Activated CD4-positive, alpha-beta memory T cell treated with anti-CD3 and anti-CD28 coated beads for 36 hours (primary cell): Measurements from ENCODE around the gene UCP3. TPM values are rescaled to one million over a fixed set of nuclear protein-coding genes. Genes with fewer than 3 reads are reported as not detected.

Experiments
- CTCF ChIA-PET: fragments of 350-600 bp; sonication (Branson Sonifier 250); formaldehyde crosslinking; loops from one replicate; lab custom pipeline; 2021; ENCODE audit warnings: antibody characterized with exemption, inconsistent platforms; lab: Charles Lee
- POLR2A ChIA-PET: fragments of 350-600 bp; sonication (Branson Sonifier 250); formaldehyde crosslinking; loops from one replicate; lab custom pipeline; 2021; ENCODE audit warnings: antibody characterized with exemption; lab: Charles Lee
- DNase-seq: peaks from one replicate; pipeline ENCODE4 v3.0.0-alpha.2; 2020
- H3K27ac Mint-ChIP-seq: one replicate; pipeline ENCODE4 v1.8.0; 2021; ENCODE audit warnings: mixed read lengths
- H3K27me3 Mint-ChIP-seq: one replicate; pipeline ENCODE4 v1.8.0; 2021; ENCODE audit warnings: mixed read lengths
- H3K36me3 Mint-ChIP-seq: one replicate; pipeline ENCODE4 v1.8.0; 2021; ENCODE audit warnings: mixed read lengths
- H3K4me1 Mint-ChIP-seq: one replicate; pipeline ENCODE4 v1.8.0; 2021; ENCODE audit warnings: low read depth, mixed read lengths
- H3K4me3 Mint-ChIP-seq: one replicate; pipeline ENCODE4 v1.8.0; 2021; ENCODE audit warnings: mild to moderate bottlenecking, mixed read lengths
- H3K9me3 Mint-ChIP-seq: one replicate; pipeline ENCODE4 v1.8.0; 2021; ENCODE audit warnings: mixed read lengths
- intact Hi-C: fragments of 100-400 bp; cut with micrococcal nuclease; formaldehyde crosslinking; loops from one replicate; pipeline ENCODE4 v1.15.1; 2023
- total RNA-seq, 2 experiments: library from RNA; stranded (reverse); gene quantifications; one replicate each; pipeline ENCODE4 v1.2.3, GENCODE V29; 2021

UCP3 gene
- total RNA-seq, 2 experiments from 2014 or later: 1.4 to 2.0 TPM

- H3K4me3 Mint-ChIP-seq: no peak overlapping the region
- POLR2A ChIA-PET: interaction anchor here (1.1 kb wide), 1 partner anchor 16 kb away, joined by 3 read pairs; no protein-coding TSS in a partner anchor
These were observed 45.0 kb downstream of the UCP3 start for GRCh38 chr11:73963861-73964260.

DNA sequence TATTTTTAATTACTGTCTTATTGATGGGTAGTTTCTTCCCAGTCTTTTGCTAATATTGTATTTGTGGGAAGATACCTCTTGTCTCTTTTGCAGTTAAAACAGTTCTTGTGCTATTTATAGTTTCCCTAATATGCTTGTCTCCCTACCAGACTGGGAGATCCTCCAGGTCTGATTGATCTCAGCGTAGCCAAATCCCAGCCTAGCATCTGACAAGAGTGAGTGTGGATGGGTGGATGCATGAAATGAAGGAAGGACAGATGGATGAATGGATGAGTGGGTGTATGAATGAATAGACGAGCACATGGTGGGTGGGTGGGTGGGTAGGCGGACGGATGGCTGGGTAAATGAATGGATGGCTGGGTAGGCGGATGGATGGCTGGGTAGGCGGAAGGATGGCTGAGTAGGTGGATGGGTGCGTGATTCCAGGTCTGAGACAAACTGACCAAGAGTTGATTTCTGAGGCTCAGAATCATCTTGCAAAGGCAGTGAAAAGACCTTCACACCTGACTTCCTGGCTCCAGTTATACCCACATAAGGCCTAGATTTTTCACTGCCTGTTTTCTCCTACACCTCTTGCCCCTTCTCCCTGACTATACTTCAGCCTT lies 46.7 kb downstream of the UCP3 start:
- no peak overlapping the region for H3K27ac Mint-ChIP-seq
- DNase-seq: no peak
- H3K4me1 Mint-ChIP-seq: peaks cover 18% of the 10 kb centered on the region
- intact Hi-C loops: loop anchor here (10.0 kb wide), 1 partner anchor 293 kb away; no protein-coding TSS in a partner anchor
- CTCF ChIA-PET: no interaction called here
- no peak overlapping the region for H3K4me3 Mint-ChIP-seq
- POLR2A ChIA-PET: no interaction called here
- H3K9me3 Mint-ChIP-seq: no peaks in the 10 kb centered on the region
- peaks cover 4% of the 10 kb centered on the region for H3K27me3 Mint-ChIP-seq
- H3K36me3 Mint-ChIP-seq: no peaks in the 10 kb centered on the region

More at GRCh38 chr11:73963861-73964260, 45.0 kb downstream of the UCP3 start:
- H3K4me1 Mint-ChIP-seq: peaks cover 26% of the 10 kb centered on the region
- no peak overlapping the region for H3K27ac Mint-ChIP-seq
- H3K36me3 Mint-ChIP-seq: no peaks in the 10 kb centered on the region
- DNase-seq: no peak
- intact Hi-C loops: loop anchor here (1.0 to 10.0 kb wide), 5 partner anchors 17 to 357 kb away; partner anchors contain the start of genes C2CD3 and PPME1
- H3K27me3 Mint-ChIP-seq: no peaks in the 10 kb centered on the region
- CTCF ChIA-PET: interaction anchor here (0.6 to 2.5 kb wide), 24 partner anchors 10 to 485 kb away, joined by 3 to 13 read pairs (median 4); partner anchors contain the start of genes C2CD3 and PPME1
- no peaks in the 10 kb centered on the region for H3K9me3 Mint-ChIP-seq

- Mint-ChIP-seq H3K9me3 (no peaks in the 10 kb centered on the region), H3K27me3 (peaks cover 6% of the 10 kb centered on the region), H3K4me3 (no peak overlapping the region), H3K4me1 (peaks cover 18% of the 10 kb centered on the region), H3K27ac (no peak overlapping the region), H3K36me3 (no peaks in the 10 kb centered on the region)
- DNase-seq: no peak
- CTCF ChIA-PET: no interaction called here
- intact Hi-C loops: loop anchor here (10.0 kb wide), 1 partner anchor 293 kb away; no protein-coding TSS in a partner anchor
- POLR2A ChIA-PET: no interaction called here
These were observed 47.6 kb downstream of the UCP3 start for GRCh38 chr11:73961321-73961720.

- POLR2A ChIA-PET: no interaction called here
- DNase-seq: no peak
- H3K4me1 Mint-ChIP-seq: peaks cover 5% of the 10 kb centered on the region
- CTCF ChIA-PET: interaction anchor here (0.6 kb wide), 1 partner anchor 62 kb away, joined by 3 read pairs; no protein-coding TSS in a partner anchor
- H3K27ac Mint-ChIP-seq: no peak overlapping the region
- H3K9me3 Mint-ChIP-seq: no peaks in the 10 kb centered on the region
- no peaks in the 10 kb centered on the region for H3K36me3 Mint-ChIP-seq
- H3K27me3 Mint-ChIP-seq: peaks cover 11% of the 10 kb centered on the region
- no peak overlapping the region for H3K4me3 Mint-ChIP-seq
- intact Hi-C loops: no loop called here
These were observed 50.3 kb downstream of the UCP3 start for GRCh38 chr11:73958521-73959141.

GRCh38 chr11:73957654-73958361 lies 51.1 kb downstream of the UCP3 start:
- intact Hi-C loops: no loop called here
- CTCF ChIA-PET: no interaction called here
- Mint-ChIP-seq H3K4me3 (no peak overlapping the region), H3K4me1 (peaks cover 5% of the 10 kb centered on the region), H3K27me3 (peaks cover 11% of the 10 kb centered on the region), H3K9me3 (no peaks in the 10 kb centered on the region), H3K36me3 (no peaks in the 10 kb centered on the region), H3K27ac (no peak overlapping the region)
- no peak for DNase-seq
- POLR2A ChIA-PET: no interaction called here

GRCh38 chr11:73956876-73957653 lies 51.8 kb downstream of the UCP3 start:
- CTCF ChIA-PET: no interaction called here
- Mint-ChIP-seq H3K36me3 (no peaks in the 10 kb centered on the region), H3K4me1 (peaks cover 5% of the 10 kb centered on the region), H3K4me3 (no peak overlapping the region), H3K9me3 (no peaks in the 10 kb centered on the region), H3K27me3 (peaks cover 11% of the 10 kb centered on the region), H3K27ac (no peak overlapping the region)
- intact Hi-C loops: no loop called here
- POLR2A ChIA-PET: no interaction called here
- DNase-seq: no peak

DNA sequence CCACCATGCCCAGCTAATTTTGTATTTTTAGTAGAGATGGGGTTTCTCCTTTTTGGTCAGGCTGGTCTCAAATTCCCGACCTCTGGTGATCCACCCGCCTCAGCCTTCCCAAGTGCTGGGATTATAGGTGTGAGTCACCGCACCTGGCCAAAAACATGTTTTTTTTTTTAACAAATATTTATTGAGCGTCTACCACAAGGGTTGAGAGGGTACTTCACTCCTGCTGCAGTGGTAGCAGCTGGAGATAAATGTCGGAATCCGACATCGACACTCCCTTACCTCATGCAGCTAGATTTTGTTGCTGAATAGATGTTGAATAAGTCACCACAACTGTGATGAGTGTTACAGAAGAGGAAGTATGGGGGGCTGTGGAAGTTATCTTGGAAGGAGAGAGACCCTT lies 57.1 kb downstream of the UCP3 start:
- Mint-ChIP-seq H3K27ac (no peak overlapping the region), H3K9me3 (no peaks in the 10 kb centered on the region), H3K4me1 (peaks cover 1% of the 10 kb centered on the region), H3K27me3 (peaks cover 6% of the 10 kb centered on the region), H3K36me3 (no peaks in the 10 kb centered on the region), H3K4me3 (no peak overlapping the region)
- no peak for DNase-seq
- ChIA-PET CTCF (no interaction called here), POLR2A (no interaction called here)
- intact Hi-C loops: no loop called here

- no peaks in the 10 kb centered on the region for H3K9me3 Mint-ChIP-seq
- intact Hi-C loops: no loop called here
These were observed 57.8 kb downstream of the UCP3 start, which contains the start of gene DNAJB13 for GRCh38 chr11:73950869-73951710. DNAJB13 (plus strand) TSS chr11:73951026; CDS start chr11:73951070, 44 bp downstream.

More at GRCh38 chr11:73950869-73951710, 57.8 kb downstream of the UCP3 start, which contains the start of gene DNAJB13:
- DNase-seq: no peak
- no peak within 1 kb of the TSS for H3K27ac Mint-ChIP-seq
- no peak within 1 kb of the TSS for H3K4me3 Mint-ChIP-seq
- peaks cover 3% of the 10 kb centered on the region for H3K27me3 Mint-ChIP-seq
- ChIA-PET POLR2A (no interaction called here), CTCF (no interaction called here)
- H3K36me3 Mint-ChIP-seq: no peaks in the 10 kb centered on the region
- H3K4me1 Mint-ChIP-seq: peaks cover under 1% of the 10 kb centered on the region

Other genes starting within 250 kb of the UCP3 start
- gene RAB6A, start 248.0 kb downstream of the UCP3 start, total RNA-seq: 10 to 100 TPM; 66.0 to 71.0 TPM
- 10 to 100 TPM; 43.4 to 45.7 TPM for gene MRPL48, start 221.2 kb downstream of the UCP3 start, total RNA-seq
- 10 to 100 TPM; 89.5 to 91.6 TPM for gene COA4, start 132.2 kb downstream of the UCP3 start, total RNA-seq
- gene PAAF1, start 132.1 kb downstream of the UCP3 start, total RNA-seq: 10 to 100 TPM; 29.9 to 33.8 TPM
- under 1 TPM in 1 of 2 experiments, not detected in 1; 0.19 TPM for gene DNAJB13, start 58.1 kb downstream of the UCP3 start, total RNA-seq
- gene UCP2, start 26.2 kb downstream of the UCP3 start, total RNA-seq: 100 to 1,000 TPM; 461 to 471 TPM
- gene C2CD3, start 161.9 kb upstream of the UCP3 start, total RNA-seq: 10 to 100 TPM; 22.6 to 24.7 TPM
- 10 to 100 TPM; 37.9 to 38.5 TPM for gene PPME1, start 162.2 kb upstream of the UCP3 start, total RNA-seq